ENCODE measurements around the gene SORCS1.

The SORCS1 gene

GRCh38 chr10:107163881-107164861 is at the start of gene SORCS1:
TSS of gene SORCS1 (minus strand) at chr10:107164706.
- FAIRE-seq = no peak

GRCh38 chr10:107214261-107214660 is 49.8 kb upstream of the SORCS1 start:
- no peak for FAIRE-seq

GRCh38 chr10:107213861-107214260 is 49.4 kb upstream of the SORCS1 start:
- FAIRE-seq = no peak

- FAIRE-seq = no peak
These were observed 42.3 kb upstream of the SORCS1 start for GRCh38 chr10:107206833-107207232.

GRCh38 chr10:107169516-107169915 is 5.0 kb upstream of the SORCS1 start:
- FAIRE-seq = no peak

GRCh38 chr10:107168738-107169137 is 4.2 kb upstream of the SORCS1 start:
- no peak for FAIRE-seq

GRCh38 chr10:107166403-107166802 is 1.9 kb upstream of the SORCS1 start:
- no peak for FAIRE-seq

GRCh38 chr10:107164992-107165391 is 486 bp upstream of the SORCS1 start:
- FAIRE-seq = no peak

- FAIRE-seq = no peak
These were observed 1.2 kb downstream of the SORCS1 start for GRCh38 chr10:107163076-107163855.

GRCh38 chr10:107160866-107161265 is 3.6 kb downstream of the SORCS1 start:
- no peak for FAIRE-seq

- no peak for FAIRE-seq
These were observed 4.6 kb downstream of the SORCS1 start for GRCh38 chr10:107159871-107160270.

- no peak for FAIRE-seq
These were observed 7.4 kb downstream of the SORCS1 start for GRCh38 chr10:107157071-107157470.

- FAIRE-seq = no peak
These were observed 12.4 kb downstream of the SORCS1 start for GRCh38 chr10:107152087-107152486.

GRCh38 chr10:107148906-107149305 is 15.6 kb downstream of the SORCS1 start:
- FAIRE-seq = no peak

- FAIRE-seq = no peak
These were observed 20.0 kb downstream of the SORCS1 start for GRCh38 chr10:107144490-107144889.

- no peak for FAIRE-seq
These were observed 22.9 kb downstream of the SORCS1 start for GRCh38 chr10:107141524-107142061.

GRCh38 chr10:107139237-107139636 is 25.3 kb downstream of the SORCS1 start:
- FAIRE-seq = no peak

- no peak for FAIRE-seq
These were observed 30.9 kb downstream of the SORCS1 start for GRCh38 chr10:107133656-107134055.

- no peak for FAIRE-seq
These were observed 35.5 kb downstream of the SORCS1 start for GRCh38 chr10:107129000-107129399.

GRCh38 chr10:107126512-107127065 is 37.9 kb downstream of the SORCS1 start:
- no peak for FAIRE-seq

- no peak for FAIRE-seq
These were observed 41.8 kb downstream of the SORCS1 start for GRCh38 chr10:107122703-107123102.

- no peak for FAIRE-seq
These were observed 45.6 kb downstream of the SORCS1 start for GRCh38 chr10:107118866-107119265.

GRCh38 chr10:107104026-107104652 is 60.4 kb downstream of the SORCS1 start:
- FAIRE-seq = no peak

Data from colon (tissue), 2 donors.